Glomerular visceral epithelial cell (primary cell): ENCODE results near the gene MPHOSPH9.

Source experiments
- DNase-seq: peaks from one replicate; pipeline ENCODE4 v3.0.0-alpha.2; 2016; ENCODE audit errors: extremely low spot score

MPHOSPH9 gene

DNA sequence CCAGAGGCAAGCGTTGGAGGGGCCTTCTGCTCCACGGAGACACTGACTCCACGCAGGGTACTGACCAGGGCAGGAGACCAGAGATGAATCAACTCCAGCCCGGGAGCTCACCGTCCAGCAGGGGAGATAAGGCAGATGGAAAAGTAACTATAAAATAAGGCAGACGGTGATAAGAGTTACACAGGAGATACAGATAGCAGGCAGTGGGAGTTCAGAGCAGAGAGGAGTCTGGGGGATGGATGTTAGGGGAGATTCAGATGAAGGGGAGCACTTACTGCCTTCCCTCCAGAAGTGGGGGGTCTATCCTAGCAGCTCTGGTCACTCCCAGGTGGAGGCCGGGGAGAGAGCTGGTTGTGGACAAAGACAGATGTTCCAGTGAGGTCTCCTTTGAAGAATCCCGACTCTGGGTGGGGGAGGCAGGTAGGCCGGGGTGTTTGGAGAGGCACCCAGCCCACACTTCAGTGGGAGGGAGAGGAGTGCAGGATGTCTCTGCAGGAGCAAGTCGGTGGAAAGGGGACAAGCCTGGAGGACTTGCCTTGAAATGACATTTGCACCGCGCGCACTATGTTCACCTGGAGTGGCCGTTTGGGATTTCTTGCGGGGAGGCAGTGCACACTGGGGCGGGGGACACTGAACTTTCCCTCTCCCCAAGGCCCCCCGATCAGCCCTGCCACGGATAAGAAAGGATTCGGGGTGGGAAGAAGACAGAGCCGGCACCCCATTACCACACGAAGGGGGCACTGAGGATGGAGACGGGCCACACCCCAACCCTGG lies 83.3 kb downstream of the MPHOSPH9 start:
- no peak for DNase-seq

DNA sequence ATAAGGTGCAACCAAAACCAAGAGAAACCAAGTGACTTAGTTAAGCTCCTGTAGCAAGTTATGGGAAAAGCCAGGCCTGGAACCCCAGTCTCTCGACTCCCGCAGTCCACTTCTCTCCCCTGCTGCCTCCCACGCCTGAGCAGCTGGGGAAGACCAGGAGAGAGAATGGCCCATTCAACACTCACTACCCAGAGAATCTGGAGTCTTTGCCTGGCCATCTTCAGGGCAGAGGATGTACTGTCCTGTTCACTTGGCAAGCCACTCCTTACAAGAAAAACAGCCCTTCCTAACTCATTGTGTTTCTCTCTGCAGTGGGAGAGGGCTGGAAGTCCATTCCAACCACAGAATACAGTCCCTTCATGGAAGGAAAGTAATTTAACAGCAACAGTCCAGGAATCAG lies 83.9 kb downstream of the MPHOSPH9 start:
- no peak for DNase-seq

- no peak for DNase-seq
Observed at GRCh38 chr12:123148655-123149054, 84.3 kb downstream of the MPHOSPH9 start.

- no peak for DNase-seq
Observed at GRCh38 chr12:123148223-123148622, 84.7 kb downstream of the MPHOSPH9 start.

DNA sequence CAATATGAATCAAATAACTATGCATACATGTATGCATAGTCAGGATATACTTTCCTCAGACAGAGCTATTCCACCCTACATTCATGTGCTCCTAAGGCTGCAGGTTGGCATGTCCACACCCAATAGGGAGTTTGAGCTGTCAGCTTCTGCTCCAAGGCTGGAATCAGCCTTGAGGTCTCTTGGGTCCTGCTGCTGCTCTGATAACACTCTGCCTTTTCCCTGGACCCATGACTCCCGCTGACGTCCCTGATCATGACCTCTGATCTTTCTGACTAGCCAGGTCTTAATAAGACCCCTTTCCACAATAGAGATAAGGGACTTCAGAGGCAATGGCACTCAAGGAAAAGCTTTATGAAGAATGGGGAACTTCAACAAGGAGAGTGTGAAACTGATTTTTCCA lies 87.7 kb downstream of the MPHOSPH9 start:
- DNase-seq: no peak

DNA sequence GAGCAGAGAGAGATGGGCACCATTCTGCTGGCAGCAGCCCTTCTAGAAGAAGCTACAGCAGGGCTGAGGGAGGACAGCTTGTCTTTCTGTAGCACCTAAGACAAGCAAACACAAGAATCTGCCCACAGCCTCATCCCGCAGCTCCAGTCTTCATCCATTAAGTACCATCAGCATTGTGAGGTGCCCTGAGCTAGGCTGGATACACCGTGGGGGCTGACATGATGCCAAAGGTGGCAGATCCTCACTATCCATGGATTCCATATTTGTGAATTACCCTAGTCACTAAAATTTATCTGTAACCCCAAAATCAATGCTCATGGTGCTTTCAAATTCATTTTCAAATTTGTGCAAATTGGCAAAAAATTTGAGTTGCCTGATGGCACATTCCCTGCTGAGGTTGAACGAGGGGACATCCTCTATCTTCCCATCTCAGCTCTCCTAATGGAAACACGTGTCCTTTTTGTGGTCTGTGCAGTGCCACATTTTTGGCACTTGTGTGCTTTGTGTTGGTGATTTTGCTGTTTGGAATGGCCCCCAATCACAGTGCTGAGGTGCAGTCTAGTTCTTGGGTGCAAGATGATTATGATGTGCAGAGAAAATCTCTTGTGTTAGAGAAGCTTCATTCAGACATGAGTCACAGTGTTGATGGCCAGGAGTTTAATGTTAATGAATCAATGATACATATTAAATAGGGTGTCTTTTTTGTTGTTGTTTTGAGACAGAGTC lies 89.0 kb downstream of the MPHOSPH9 start:
- DNase-seq: no peak

- no peak for DNase-seq
Observed at GRCh38 chr12:123142921-123143735, 89.8 kb downstream of the MPHOSPH9 start.

- no peak for DNase-seq
Observed at GRCh38 chr12:123142518-123142840, 90.5 kb downstream of the MPHOSPH9 start.

DNA sequence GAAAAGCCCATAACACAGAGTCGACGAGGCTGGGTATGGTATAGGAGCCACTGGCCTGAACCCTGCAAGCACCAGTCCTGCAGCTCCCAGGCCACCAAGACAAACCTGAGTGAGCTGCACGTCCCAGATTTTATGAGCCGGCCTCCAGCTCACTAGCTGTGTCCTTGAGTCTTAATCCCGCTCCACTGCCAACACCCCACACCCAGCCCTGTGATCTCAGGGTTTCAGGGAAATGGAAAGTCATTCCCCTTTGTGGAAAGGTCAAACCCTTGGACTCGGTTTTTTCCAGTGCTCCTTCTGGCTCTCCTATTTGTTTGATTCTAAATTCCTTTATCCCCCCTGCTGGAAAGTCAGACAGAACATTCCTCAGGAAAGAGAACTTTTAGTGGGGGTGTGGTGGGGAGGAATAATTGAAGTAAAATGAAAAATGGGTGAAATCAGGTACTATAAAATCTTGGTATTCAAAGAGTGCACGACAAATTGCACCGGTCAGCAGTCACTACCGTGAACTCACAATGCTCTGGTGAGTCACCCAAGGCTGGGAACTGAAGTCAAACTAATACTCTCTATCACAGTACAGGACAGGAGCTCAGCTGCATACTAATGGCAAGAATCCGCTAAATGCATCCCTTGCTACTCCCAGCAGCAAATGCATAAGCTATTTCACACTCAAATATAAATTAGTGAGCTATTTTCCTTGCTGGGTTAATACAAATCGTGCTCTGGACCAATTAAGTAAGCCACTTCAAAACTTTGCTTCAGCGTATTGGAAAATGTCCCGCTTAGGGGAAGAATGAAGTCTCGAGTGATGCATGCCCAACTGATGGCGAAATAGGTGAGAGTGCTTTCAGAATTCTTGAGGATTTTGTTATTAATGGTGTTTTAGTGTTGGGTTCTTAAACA lies 91.1 kb downstream of the MPHOSPH9 start:
- DNase-seq: peak; percentile 62

DNA sequence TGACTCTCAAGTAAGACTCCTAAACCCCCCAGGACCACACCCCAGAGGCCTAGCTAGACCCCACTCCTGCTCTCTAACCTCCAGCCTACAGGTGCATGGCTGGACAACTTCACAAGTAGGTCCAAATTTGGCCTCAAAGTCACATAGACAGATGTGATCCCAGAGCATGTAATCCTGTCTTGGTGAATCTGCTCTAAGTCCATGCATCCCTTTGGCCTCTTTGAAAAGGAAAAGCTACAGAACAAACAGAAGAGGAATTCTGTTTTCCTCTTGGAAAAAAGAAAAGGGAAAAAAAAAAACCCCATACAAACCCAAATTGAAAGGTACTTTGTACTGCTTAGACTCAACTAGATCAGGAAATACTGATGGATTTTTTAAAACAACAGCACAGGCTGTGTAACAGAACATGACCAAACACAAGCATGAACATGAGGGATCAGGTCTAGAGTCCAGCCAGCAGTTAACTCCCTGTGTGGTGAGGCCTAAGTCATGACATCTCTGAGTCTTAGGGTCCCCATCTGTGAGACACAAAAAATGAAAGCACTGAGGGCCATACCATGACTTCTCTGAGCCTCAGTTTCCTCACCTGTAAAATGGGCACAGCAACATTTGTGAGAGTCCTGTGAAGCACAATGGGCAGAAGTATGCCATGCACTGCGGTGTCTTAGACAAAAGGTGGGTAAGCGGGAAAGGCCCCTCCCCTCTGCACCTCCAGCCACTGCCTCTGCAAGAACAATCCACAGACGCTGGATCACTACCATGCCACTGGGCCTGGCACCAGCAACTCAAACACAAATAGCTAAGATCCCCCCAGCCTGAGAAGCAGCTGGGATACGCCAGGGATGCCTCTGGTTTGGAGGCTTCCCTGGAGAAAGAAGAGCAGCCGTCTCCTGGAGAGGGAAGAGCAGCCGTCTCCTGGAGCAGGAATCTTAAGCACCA lies 92.0 kb downstream of the MPHOSPH9 start:
- DNase-seq: no peak

DNA sequence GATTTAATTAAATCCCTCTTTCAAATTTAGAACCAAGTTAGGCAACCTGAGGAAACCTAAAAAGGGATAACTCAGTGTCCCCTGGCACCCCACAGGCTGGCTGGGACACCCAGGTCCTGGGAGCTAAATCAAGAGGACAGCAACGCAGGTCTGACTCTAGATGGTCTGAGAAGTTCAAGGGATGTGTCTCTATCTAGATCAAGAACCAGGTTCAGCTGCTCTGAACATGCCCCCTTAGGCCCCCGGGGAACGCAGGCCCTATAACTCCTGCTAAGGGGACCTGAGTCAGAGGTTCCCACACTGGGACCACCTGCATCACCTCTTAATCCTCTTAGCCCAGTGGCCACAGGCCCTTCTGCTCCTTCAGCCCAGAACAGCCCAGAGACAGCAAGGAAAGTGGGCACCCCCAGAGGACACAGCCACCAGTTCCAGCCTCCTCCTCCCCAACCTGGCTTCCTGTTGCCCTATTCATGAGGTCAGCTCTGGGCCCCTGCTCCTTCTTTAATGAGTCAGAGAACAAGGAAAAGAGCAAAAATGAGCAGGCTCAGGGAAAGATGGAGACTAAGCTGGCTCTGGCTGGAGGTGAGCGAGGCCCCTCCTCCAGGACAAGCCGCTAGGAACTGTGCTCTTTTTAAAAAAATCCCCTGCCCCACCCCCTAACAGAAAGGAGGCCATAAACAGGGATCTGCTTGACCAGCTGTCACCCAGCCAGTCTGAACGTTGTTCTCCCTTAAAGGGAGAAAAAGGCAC lies 92.8 kb downstream of the MPHOSPH9 start:
- DNase-seq: peak; percentile 67

GRCh38 chr12:123135688-123136087 lies 97.3 kb downstream of the MPHOSPH9 start:
- DNase-seq: no peak

- no peak for DNase-seq
Observed at GRCh38 chr12:123134826-123135225, 98.1 kb downstream of the MPHOSPH9 start.

DNA sequence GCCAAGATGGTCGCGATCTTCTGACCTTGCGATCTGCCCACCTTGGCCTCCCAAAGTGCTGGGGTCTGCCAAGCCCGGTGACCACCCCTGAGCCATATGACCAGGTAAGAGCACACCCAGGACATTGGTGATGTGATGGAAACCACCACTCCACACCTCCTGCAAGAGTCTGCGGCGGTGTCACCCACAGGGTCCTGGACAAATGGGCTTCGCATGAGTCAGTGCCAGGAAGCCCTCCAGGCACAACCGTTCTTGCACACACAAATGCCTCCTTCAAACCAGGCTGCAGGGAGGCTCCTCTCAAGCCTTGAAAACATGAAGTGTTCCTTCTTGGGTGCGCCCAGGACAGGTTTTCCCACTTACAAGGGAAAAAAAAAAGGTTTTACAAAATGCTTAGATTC lies 98.7 kb downstream of the MPHOSPH9 start:
- no peak for DNase-seq

GRCh38 chr12:123133701-123134100 lies 99.2 kb downstream of the MPHOSPH9 start:
- DNase-seq: no peak

DNA sequence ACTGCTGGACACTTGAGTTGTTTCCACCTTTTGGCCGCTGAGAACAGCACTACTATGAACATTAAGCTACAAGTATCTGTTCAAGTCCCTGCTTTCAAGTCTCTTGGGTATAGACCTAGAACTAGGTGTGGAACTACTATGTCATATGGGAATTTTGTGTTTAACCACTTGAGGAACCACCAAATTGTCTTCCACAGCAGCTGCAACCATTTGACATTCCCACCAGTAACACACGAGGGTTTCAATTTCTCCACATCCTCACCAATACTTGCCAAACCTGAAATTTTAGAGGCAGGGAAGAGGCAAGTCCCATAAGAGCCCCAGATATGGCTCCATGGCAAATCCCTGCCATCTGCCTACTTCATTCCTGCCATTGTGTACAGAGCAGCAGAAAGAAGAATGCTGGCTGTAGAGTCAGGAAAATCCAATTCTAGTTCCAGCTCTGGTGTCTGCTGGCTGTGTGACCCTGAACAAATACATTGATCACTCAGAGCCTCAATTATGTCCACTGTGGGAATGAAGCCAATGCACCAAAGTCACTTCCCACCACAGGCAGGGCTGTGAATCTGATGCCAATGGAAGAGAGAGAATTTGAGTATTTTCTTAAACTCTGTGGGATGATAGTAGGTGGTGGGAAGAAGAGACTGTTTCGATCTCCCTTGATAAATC lies 99.9 kb downstream of the MPHOSPH9 start:
- no peak for DNase-seq

GRCh38 chr12:123131879-123132402 lies 101.0 kb downstream of the MPHOSPH9 start:
- no peak for DNase-seq

GRCh38 chr12:123131291-123131832 lies 101.6 kb downstream of the MPHOSPH9 start:
- DNase-seq: no peak

DNA sequence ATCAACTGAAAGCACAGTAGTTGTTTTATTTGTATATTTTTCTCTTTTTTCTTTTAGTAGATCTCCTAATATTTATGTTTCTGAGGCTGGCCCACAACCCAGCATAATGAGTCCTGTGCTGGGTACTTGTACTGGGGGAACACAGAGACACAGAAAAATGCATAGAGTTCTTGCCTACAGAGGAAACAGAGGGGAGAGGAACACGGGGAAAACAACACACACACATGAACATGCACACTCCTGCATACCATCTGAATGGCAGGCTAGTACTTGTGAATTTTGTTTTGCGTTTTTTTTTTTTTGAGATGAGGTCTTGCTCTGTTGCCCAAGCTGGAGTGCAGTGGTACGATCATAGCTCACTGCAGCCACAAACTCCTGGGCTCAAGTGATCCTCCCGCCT lies 103.3 kb downstream of the MPHOSPH9 start:
- DNase-seq: no peak
